ENCODE results near the gene CREB3L2.
"Not testable (repeated sequence)": the region's sequence is repeated elsewhere in the genome, so short reads cannot be mapped to it uniquely, and the experiment has no call there.

Gene CREB3L2, protein sequence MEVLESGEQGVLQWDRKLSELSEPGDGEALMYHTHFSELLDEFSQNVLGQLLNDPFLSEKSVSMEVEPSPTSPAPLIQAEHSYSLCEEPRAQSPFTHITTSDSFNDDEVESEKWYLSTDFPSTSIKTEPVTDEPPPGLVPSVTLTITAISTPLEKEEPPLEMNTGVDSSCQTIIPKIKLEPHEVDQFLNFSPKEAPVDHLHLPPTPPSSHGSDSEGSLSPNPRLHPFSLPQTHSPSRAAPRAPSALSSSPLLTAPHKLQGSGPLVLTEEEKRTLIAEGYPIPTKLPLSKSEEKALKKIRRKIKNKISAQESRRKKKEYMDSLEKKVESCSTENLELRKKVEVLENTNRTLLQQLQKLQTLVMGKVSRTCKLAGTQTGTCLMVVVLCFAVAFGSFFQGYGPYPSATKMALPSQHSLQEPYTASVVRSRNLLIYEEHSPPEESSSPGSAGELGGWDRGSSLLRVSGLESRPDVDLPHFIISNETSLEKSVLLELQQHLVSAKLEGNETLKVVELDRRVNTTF

DNA sequence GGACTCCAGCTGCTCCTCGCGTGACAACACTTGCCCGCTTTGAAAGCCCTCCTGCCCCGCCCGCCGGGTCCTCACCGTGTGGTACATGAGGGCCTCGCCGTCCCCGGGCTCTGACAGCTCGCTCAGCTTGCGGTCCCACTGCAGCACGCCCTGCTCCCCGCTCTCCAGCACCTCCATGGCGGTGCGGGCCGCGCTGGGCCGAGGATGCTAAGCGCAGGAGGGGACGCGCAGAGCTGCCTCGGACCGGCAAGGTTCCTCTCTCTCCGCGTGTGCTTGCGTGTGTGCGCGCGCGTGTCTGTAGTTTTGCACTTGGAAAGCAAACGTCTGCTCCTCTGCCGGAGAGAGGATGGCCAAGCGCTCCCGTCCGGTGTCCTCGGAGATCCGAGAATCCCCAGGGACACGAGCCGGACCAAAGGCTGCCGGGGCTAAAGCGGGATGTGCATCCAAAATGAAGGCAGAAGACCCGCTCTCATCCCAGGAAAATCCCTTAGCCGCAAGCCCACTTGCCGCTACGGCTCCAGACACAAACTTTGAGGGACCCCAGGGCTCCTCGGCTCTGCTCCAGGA, at the start of gene CREB3L2:
TSS of gene CREB3L2 (minus strand) at position 558 of the 567 bp plus-strand sequence. CDS start at position 177, 381 bp downstream.
- peak; percentile 69 for DNase-seq

GRCh38 chr7:138049505-138050116, 47.7 kb upstream of the CREB3L2 start:
- DNase-seq: no peak

DNA sequence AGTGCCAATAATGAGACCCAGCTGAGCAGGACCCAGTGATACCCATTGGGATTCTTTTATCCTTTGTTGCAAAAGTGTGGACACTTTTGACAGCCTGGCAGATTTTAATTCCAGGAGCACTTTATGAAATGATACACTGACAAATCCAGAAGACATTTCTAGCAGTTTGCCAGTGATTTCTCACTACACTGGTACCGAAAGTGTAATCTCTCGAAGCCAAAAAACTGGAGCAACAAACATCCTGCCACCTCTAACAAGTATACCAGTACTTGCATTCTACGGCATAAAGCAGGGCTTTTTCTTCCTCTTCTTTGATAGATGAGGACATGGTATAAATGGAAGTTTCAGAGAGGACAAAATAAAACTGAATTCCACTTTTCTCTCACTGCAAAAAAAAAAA, 46.0 kb upstream of the CREB3L2 start:
- no peak for DNase-seq

GRCh38 chr7:138044897-138045296, 43.0 kb upstream of the CREB3L2 start:
- DNase-seq: no peak

DNA sequence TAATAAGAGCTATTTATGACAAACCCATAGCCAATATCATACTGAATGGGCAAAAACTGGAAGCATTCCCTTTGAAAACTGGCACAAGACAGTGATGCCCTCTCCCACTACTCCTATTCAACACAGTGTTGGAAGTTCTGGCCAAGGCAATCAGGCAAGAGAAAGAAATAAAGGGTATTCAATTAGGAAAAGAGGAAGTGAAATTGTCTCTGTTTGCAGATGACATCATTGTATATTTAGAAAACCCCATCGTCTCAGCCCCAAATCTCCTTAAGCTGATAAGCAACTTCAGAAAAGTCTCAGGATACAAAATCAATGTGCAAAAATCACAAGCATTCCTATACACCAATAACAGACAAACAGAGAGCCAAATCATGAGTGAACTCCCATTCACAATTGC, 38.2 kb upstream of the CREB3L2 start:
- not testable (repeated sequence) for DNase-seq

DNA sequence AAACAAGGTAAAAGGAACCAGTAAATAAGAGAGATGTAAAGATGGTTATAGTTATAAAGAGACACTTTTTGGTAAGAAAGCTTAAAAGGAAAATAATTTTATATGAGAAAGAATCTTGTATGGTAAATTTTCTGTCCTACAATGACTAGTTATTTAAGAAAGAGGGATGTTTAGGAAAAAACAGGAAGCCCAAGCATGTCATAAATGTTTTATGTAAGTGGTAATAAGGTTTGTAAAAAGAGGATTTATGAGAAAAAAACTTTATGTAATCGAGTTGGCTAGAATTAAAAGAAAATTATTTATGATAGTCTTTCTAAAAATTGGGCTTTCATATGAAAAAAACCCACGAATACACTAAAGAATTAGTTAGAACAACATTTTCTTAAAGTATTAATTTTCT, 34.2 kb upstream of the CREB3L2 start:
- DNase-seq: no peak

- no peak for DNase-seq
These were observed 31.4 kb upstream of the CREB3L2 start for GRCh38 chr7:138033241-138033640.

- no peak for DNase-seq
These were observed 30.9 kb upstream of the CREB3L2 start for GRCh38 chr7:138032770-138033169.

GRCh38 chr7:138032186-138032585, 30.3 kb upstream of the CREB3L2 start:
- DNase-seq: no peak

DNA sequence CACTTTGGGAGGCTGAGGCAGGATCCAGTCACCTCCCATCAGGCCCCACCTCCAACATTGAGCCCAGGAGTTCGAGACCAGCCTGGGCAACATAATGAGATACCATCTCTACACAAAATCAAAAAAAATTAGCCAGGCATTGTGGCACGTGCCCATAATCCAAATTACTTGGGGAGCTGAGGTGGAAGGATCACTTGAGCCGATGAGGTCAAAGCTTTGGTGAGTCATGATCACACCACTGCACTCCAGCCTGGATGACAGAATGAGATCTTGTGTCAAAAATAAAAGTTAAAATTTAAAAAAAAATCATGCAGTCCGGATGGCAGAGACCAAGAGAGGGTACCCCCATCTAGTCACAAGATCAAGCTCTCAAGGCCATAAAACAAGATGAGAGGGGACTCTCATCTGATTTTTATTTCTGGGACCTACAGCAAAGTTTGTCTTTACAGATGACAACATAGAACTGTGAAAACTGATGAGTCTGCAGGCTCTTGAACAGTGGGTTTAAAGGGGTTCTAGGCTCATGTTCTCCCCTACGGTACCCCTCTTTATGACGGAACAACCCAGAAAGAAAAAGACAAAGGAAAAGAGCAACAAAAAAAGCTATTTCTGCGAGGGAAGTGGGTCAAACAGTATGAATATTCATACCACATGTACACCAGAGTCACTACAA, 28.9 kb upstream of the CREB3L2 start:
- DNase-seq: no peak

DNA sequence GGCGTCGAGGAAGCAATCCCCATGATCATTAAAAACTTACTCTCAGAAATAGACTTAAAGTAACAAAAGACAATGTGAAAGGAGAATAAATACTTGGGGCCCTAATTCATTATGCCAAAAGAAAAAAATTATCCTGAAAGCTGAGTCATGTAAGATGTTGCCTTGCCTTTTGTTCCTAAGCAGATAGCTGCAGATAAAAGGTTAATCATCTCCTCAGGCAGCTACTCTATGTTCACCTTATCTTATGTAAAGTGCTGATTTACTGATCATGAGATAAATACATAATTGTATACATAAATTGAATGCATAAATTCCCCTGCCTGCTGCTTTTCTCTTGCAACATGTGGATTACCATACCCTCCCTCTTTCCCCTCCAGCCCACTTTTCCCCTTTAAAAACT, 28.1 kb upstream of the CREB3L2 start:
- no peak for DNase-seq

DNA sequence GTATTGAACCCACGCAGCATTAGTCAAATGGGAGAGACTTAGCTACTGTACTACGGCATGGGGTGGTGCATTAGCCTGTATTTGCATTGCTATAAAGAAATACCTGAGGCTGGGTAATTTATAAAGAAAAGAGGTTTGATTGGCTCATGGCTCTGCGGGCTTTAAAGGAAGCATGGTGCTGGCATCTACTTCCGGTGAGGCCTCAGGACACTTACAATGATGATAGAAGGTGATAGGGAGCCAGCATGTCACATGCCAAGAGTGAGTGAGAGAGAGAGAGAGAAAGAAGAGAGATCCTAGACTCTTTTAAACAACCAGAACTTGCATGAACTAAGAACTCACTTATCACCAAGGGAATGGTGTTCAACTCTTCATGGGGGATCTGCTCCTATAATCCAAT, 27.2 kb upstream of the CREB3L2 start:
- no peak for DNase-seq

DNA sequence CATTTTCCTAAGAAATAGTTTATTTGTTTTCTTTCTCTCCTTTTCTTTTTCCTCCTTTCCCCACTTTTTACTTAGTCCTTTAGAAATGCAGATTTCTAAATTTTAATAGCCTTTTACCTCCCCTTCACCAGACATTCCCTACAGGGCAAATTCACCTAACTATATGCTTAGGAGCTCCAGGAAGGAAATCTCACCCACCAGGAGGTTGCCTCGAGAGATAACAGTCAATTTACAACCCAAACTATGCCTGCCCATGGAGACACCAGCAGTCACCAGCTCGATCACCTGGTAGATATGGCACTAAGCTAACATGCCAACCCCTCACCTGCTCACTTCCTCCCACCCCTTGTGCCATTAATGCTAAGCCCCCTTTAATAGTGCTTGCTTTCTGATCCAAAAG, 25.2 kb upstream of the CREB3L2 start:
- DNase-seq: no peak

DNA sequence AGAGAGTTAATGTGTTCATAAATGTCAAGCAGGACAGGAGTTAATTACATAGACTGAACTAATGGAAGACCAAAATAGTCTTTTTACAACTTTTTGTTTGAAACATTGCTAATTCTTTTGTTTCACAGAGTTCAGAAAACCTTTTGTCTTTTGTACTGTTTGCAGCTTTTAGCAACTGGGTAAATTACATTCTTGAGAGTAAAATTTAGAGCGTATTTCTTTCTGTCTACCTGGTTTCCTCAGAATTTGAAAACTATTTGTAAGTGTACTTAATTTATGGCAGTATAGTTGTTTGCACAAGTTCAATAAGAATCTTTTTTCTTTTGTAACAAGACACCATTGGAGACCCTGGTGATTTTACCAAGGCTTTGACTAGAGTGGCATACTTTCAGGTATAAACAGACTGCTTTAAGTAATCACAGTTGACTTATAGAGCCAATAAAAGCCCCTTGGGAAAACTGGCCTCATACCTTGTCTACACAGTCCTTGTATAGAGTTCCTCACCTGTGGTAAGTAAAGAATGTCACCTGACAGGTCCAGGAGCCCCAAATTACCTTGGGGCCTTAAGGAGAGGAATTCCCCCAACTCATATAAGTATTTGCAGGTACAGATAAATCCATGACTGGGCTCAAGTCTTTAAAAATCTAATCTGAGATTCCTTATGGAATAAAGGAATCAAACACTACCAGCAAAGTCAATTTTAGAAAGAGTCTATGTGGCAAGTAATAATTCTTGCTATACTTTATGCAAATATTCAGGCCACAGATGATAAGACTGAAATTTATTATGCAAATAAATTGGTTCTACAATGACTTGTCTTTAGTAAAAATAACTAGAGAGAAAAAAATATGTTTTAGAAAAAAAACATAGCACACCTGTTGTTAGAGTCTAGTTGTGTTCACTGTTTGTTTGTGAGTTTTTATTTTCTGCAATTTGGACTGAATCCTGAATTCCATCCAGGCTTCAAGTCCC, 23.6 kb upstream of the CREB3L2 start:
- no peak for DNase-seq

- DNase-seq: no peak
These were observed 22.9 kb upstream of the CREB3L2 start for GRCh38 chr7:138024765-138025164.

GRCh38 chr7:138024343-138024691, 22.4 kb upstream of the CREB3L2 start:
- DNase-seq: no peak

DNA sequence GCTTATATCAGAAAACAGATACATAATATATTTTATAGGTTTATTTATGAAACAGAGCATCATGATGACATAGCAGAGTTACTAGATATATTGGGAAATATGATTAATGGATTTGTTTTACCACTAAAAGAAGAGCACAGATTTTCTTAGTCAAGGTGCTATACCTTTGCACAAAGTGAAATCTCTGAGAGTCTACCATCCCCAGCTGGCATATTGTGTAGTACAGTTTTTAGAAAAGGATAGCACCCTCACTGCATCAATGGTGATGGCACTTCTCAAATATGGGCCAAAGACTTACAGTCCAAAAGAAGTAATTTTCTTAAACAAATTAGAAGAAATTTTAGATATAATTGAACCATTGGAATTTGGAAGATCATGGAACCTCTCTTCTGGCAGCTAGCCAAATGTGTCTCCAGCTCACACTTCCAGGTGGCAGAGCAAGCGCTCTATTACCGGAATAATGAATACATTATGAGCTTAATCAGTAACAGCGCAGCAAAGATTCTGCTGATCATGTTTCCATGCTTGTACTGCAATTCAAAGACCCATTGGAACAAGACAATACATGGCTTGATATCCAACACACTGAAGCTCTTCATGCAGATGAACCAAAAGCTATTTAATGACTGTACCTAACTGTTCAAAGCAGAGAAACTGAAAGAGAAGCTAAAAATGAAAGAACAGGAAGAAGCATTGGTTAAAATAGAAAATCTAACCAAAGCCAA, 21.9 kb upstream of the CREB3L2 start:
- DNase-seq: no peak

GRCh38 chr7:138021889-138022288, 20.0 kb upstream of the CREB3L2 start:
- DNase-seq: no peak

- no peak for DNase-seq
These were observed 16.1 kb upstream of the CREB3L2 start for GRCh38 chr7:138017992-138018391.

GRCh38 chr7:138015096-138015495, 13.2 kb upstream of the CREB3L2 start:
- DNase-seq: no peak

- DNase-seq: no peak
These were observed 12.8 kb upstream of the CREB3L2 start for GRCh38 chr7:138014686-138015085.

DNA sequence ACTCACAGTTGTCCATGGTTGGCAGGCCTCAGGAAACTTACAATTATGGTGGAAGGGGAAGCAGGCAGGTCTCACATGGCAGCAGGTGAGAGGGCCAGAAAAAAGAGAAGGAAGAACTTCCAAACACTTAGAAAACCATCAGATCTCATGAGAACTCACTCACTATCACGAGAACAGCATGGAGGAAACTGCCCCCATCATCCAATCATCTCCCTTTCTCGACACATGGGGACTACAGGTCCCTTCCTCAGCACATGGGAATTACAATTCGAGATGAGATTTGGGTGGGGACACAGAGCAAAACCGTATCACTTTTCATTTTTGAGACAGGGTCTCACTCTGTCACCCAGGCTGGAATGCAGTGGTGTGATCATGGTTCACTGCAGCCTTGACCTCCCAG, 12.3 kb upstream of the CREB3L2 start:
- DNase-seq: not testable (repeated sequence)
